GM13977 (cell line): ENCODE results near the gene TRAF6.

Experiments used
- DNase-seq: peaks from one replicate; pipeline ENCODE4 v3.0.0; 2012; ENCODE audit warnings: low spot score
- in situ Hi-C: fragments of 300-500 bp; cut with MboI; formaldehyde crosslinking; loops from one replicate; pipeline ENCODE4 v1.12.0; 2022; ENCODE audit warnings: low sequenced_read_pairs, low pct_unique_long_range_greater_than_20kb, mixed read lengths, inconsistent platforms; ENCODE audit not compliant: unreplicated experiment
- TF ChIP-seq, protein P1 (sequence below): IDR thresholded peaks from 2 replicates; pipeline ENCODE4 v1.5.1; 2012; ENCODE audit warnings: mild to moderate bottlenecking, control low read depth; ENCODE audit not compliant: insufficient read depth; ENCODE audit errors: extremely low read depth, missing control alignments

TRAF6 gene

DNA sequence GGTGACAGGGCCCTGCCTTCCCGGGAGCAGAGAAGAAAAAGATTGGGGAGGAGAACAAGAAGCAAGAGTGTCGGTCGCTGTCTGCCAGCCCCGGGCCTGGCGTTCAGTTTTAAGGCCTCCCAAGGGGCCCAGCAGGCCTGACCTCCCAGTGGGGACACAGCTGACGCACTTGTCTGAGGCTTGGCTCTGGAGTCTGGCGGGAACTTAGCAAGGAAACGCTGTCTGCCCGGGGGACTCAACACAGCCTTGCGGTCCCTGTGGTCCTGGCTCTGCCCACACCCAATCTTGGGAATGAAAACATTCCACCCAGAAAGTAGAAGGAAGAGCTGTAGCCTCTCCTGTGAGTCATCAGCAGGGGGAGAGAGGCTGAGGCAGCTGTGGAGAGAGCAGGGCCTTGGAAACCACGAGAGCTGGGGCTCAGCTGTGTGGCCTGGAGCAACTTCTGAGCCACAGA lies 54.4 kb downstream of the TRAF6 start:
- DNase-seq = no peak
- in situ Hi-C loops = no loop called here
- TF ChIP-seq, protein P1, sequence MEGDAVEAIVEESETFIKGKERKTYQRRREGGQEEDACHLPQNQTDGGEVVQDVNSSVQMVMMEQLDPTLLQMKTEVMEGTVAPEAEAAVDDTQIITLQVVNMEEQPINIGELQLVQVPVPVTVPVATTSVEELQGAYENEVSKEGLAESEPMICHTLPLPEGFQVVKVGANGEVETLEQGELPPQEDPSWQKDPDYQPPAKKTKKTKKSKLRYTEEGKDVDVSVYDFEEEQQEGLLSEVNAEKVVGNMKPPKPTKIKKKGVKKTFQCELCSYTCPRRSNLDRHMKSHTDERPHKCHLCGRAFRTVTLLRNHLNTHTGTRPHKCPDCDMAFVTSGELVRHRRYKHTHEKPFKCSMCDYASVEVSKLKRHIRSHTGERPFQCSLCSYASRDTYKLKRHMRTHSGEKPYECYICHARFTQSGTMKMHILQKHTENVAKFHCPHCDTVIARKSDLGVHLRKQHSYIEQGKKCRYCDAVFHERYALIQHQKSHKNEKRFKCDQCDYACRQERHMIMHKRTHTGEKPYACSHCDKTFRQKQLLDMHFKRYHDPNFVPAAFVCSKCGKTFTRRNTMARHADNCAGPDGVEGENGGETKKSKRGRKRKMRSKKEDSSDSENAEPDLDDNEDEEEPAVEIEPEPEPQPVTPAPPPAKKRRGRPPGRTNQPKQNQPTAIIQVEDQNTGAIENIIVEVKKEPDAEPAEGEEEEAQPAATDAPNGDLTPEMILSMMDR = no peak

DNA sequence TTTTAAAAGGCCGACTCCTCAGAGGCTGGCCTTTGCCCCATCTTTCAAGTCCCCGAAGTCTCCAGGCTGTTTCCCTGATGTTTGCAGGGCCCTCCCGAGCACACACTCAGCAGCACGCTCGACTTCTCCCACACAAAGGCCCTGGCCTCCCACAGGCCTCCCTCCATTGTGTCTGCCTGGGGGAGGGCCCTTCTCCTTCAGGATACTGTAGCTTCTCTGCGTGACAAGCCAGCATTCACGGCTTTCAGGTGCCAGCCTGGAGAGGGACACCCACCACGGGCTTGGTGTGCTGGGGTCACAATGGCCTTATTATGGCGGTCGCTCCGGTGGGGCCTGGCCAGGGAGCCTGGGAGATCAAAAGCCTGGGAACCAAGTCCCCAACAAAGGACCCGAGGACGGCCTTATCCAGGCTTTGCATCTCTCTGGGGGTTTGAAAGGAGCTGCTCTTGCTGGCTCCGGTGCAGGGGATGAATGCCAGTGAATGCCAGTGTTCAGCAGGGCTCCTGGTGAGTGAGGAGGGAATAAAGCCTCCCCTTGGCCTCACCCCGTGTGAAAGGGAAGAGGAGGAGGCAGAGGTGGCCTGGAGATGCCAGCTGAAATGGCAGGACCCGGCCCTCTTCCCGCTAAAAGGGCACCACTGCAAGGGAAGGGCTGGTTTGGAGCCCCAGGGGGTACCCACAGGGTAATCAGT lies 55.0 kb downstream of the TRAF6 start:
- DNase-seq = no peak
- TF ChIP-seq, protein P1 = no peak
- in situ Hi-C loops = no loop called here

DNA sequence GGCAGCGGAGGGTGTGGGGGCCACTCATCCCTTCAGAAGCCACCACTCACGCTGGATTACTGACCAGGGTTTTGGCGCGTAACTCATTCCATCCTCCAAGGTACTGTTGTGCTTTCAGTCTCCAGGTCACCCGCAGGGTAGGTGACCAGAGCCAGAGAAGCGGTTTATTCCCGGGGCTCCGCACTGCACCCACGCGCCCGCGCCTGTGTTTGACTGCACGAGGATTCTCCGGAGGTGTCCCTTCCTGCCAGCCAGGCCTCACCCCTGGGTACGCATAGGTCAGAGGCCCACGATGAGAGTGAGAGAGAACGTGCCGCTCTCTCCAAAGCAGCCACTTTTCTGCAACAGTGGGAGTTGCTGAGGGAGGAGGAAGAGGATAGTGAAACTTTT lies 55.5 kb downstream of the TRAF6 start:
- no peak for DNase-seq
- TF ChIP-seq, protein P1 = no peak
- in situ Hi-C loops = no loop called here

DNA sequence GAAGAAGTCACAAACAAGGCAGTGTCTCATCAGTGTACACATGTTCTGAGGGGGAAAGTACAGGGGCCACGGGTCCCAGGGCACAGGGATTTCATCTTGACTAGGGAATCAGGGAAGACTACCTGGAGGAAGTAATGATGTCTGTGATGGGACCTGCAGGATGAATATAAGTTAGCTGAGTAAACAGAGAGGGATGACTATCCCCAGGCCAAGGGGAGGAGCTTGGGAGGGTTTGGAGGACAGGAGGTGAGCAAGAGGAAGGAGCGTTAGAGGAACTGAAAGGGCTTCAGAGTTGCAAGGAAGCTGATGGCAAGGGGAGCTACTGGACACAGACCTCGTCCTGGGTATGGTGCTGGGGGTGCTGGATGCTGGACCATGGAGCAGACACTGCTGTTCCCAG lies 56.4 kb downstream of the TRAF6 start:
- TF ChIP-seq, protein P1 = no peak
- DNase-seq = no peak
- in situ Hi-C loops = no loop called here

DNA sequence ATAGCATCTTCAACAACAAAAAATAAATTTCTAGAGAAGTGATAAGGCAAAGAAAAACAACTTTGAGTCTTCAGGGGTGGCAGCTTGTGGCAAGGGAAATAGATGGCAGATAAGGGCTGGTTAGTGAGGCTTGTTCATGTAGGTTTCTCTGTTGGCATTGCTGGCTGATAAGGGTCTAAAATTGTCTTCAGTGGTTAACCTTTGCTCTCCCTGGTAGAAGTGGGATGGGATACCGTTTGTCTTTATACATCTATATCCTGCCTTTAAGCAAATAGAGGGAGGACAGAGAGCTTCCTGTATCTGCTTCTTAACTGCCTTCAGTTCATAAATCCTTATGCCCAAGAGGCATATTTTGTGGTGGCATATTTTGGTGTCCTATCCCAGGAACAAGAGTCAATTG lies 57.1 kb downstream of the TRAF6 start:
- in situ Hi-C loops = no loop called here
- TF ChIP-seq, protein P1 = no peak
- no peak for DNase-seq

DNA sequence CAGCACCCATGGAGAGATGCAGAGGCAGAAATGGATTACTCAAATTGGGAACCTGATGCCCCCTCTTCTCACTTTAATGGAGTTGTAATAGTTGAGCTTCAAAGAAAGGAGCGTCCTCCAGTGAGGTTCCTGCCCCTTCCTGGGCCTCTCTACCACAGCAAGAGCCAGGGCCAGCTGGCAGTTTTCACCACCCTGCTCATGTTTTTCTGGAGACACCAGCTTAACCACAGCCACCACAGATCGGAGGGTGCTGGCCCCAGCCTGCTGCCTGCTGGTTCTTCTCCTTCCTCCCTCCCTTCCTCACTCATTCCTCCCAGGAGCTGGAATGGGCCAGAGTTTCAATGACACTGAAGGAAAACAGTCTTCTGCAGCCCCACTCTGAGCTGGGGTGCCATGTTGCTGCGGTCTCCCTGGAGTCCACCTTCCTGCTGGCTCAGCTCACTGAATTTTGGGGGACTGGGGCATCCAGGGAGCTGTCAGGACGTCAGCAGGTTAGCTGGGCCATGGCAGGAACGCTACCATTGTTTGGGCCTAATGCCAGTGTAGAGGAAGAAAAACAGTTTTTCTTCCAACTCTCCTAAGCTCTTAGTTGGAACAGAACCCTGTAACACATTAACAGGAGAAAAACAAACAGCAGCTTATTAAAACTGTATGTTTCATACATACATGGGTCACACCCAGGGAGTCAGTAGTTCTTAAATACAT lies 57.7 kb downstream of the TRAF6 start:
- in situ Hi-C loops = no loop called here

More for the DNA sequence above, 57.7 kb downstream of the TRAF6 start:
- no peak for DNase-seq
- TF ChIP-seq, protein P1 = no peak
